Gastrocnemius medialis (tissue), 4 donors: ENCODE results near the gene LITAFD.

Experiments
- CTCF ChIP-seq, 5 experiments: fragments of 450-650 bp in 3 of 5; fragments of 200-600 bp in 2 of 5; sonication (generic) in 2 of 5; IDR thresholded peaks in 4 of 5; conservative IDR thresholded peaks in 1 of 5; 1 replicate in 4 of 5; 2 replicates in 1 of 5; pipeline ENCODE4 v1.5.1; 2016 to 2019; ENCODE audit warnings: antibody characterized with exemption in 5 of 5, mild to moderate bottlenecking in 3 of 5, moderate library complexity in 3 of 5
- POLR2A ChIP-seq, 2 donors: fragments of 450-650 bp; IDR thresholded peaks; one replicate each; pipeline ENCODE4 v1.6.1; 2017; ENCODE audit warnings: antibody characterized with exemption in 2 of 2, mild to moderate bottlenecking in 2 of 2, moderate library complexity in 2 of 2

- TF ChIP-seq POLR2A (IDR thresholded peaks at IDR 0.05) (no peak), CTCF (IDR thresholded peaks at IDR 0.05 in 4 of 5, conservative IDR thresholded peaks at IDR 0.05 in 1 of 5) (no peak)
These were observed 27.7 kb upstream of the LITAFD start for GRCh38 chr16:8854298-8854948.
